OCI-LY7 (cell line): ENCODE measurements around the gene CPNE9. TPM values are rescaled to one million over a fixed set of nuclear protein-coding genes. Genes with fewer than 3 reads are reported as not detected.

ENCODE experiments used
- BruUV-seq: library from RNA; stranded (reverse); fragments of 400-500 nt; replicated peaks from 2 replicates; lab custom pipeline; 2021; lab: Mats Ljungman, UMichigan
- CTCF ChIA-PET: fragments of 300-600 bp; sonication (Branson Sonifier 250); formaldehyde crosslinking; loops from one replicate; lab custom pipeline; 2022; ENCODE audit warnings: antibody characterized with exemption; ENCODE audit not compliant: unreplicated experiment; lab: Charles Lee
- POLR2A ChIA-PET: fragments of 300-600 bp; sonication (Branson Sonifier 250); formaldehyde crosslinking; loops from one replicate; lab custom pipeline; 2022; ENCODE audit warnings: antibody characterized with exemption; lab: Charles Lee
- DNase-seq: peaks from one replicate; pipeline ENCODE4 v3.0.0-alpha.2; 2015; ENCODE audit warnings: low spot score
- H2AFZ ChIP-seq: fragments of 200-600 bp; sonication (generic), shearing (Covaris generic); 2 replicates; pipeline ENCODE4 v1.6.1; 2014; ENCODE audit warnings: mild to moderate bottlenecking, antibody characterized with exemption, low read length, moderate library complexity
- H3K27ac ChIP-seq: fragments of 200-600 bp; sonication (generic); 2 replicates; pipeline ENCODE4 v1.5.1; 2014; ENCODE audit warnings: mixed run types, low read depth, mild to moderate bottlenecking, moderate library complexity, low read length, inconsistent platforms; ENCODE audit not compliant: poor library complexity, severe bottlenecking
- H3K36me3 ChIP-seq: fragments of 200-600 bp; sonication (generic); 2 replicates; pipeline ENCODE4 v1.6.1; 2014; ENCODE audit warnings: mild to moderate bottlenecking, antibody characterized with exemption, low read length, moderate library complexity, mixed read lengths; ENCODE audit not compliant: insufficient read depth
- H3K4me1 ChIP-seq: fragments of 200-600 bp; sonication (generic); 2 replicates; pipeline ENCODE4 v1.5.1; 2014; ENCODE audit warnings: mild to moderate bottlenecking, low read length; ENCODE audit not compliant: insufficient read depth, poor library complexity, severe bottlenecking
- H3K4me2 ChIP-seq: fragments of 200-600 bp; sonication (generic); 2 replicates; pipeline ENCODE4 v1.6.1; 2014; ENCODE audit warnings: mild to moderate bottlenecking, low read length
- H3K4me3 ChIP-seq: fragments of 200-600 bp; sonication (generic); 2 replicates; pipeline ENCODE4 v1.5.1; 2014; ENCODE audit warnings: mild to moderate bottlenecking, low read depth, low read length; ENCODE audit not compliant: poor library complexity, severe bottlenecking
- H3K79me2 ChIP-seq: fragments of 200-600 bp; sonication (generic); 2 replicates; pipeline ENCODE4 v1.6.1; 2016; ENCODE audit warnings: low read depth, mild to moderate bottlenecking, low read length, moderate library complexity, mixed read lengths; ENCODE audit not compliant: insufficient read depth
- H3K9me2 ChIP-seq: fragments of 200-600 bp; sonication (generic); 2 replicates; pipeline ENCODE4 v1.6.1; 2016; ENCODE audit warnings: mild to moderate bottlenecking, low read length, mixed read lengths; ENCODE audit not compliant: insufficient read depth
- H3K9me3 ChIP-seq: fragments of 200-600 bp; sonication (generic); 2 replicates; pipeline ENCODE4 v1.6.1; 2014; ENCODE audit warnings: mild to moderate bottlenecking, mixed run types, low read length, mixed read lengths
- H4K20me1 ChIP-seq: fragments of 200-600 bp; sonication (generic); 2 replicates; pipeline ENCODE4 v1.6.1; 2014; ENCODE audit warnings: mild to moderate bottlenecking, antibody characterized with exemption, low read length, moderate library complexity, mixed read lengths; ENCODE audit not compliant: insufficient read depth
- CTCF ChIP-seq: fragments of 200-600 bp; sonication (generic); conservative IDR thresholded peaks from 2 replicates; pipeline ENCODE4 v1.5.1; 2014; ENCODE audit warnings: mild to moderate bottlenecking, antibody characterized with exemption, low read length, moderate library complexity, mixed read lengths
- EZH2phosphoT487 ChIP-seq: fragments of 200-600 bp; sonication (generic); IDR thresholded peaks from 2 replicates; pipeline ENCODE4 v1.6.1; 2018; ENCODE audit warnings: low read depth, borderline replicate concordance, mild to moderate bottlenecking, mixed run types, antibody characterized with exemption, low read length, moderate library complexity, mixed read lengths
- intact Hi-C: fragments of 100-400 bp; cut with micrococcal nuclease; formaldehyde crosslinking; loops from one replicate; pipeline ENCODE4 v1.10.0; 2022; ENCODE audit not compliant: unreplicated experiment
- total RNA-seq, 2 experiments: library from RNA; depleted of rRNA in 1 of 2; stranded (reverse); fragments of >200 nt in 1 of 2; shearing (Covaris generic) in 1 of 2; gene quantifications; 2 replicates each; pipeline ENCODE4 v1.2.3, GENCODE V29; 2014 to 2022

Gene CPNE9
- total RNA-seq, 2 experiments from 2014 or later, result not detected

- H3K4me1 ChIP-seq, result peaks cover 3% of the 10 kb centered on the region
- POLR2A ChIA-PET, result interaction anchor here (0.5 kb wide), 1 partner anchor 111 kb away, joined by 3 read pairs; no protein-coding TSS in a partner anchor
- H3K36me3 ChIP-seq, result peaks cover 74% of the 10 kb centered on the region
- no peak overlapping the region for H3K4me3 ChIP-seq
- H3K27ac ChIP-seq, result no peak overlapping the region
- CTCF ChIA-PET, result no interaction called here
- H3K9me3 ChIP-seq, result no peaks in the 10 kb centered on the region
- TF ChIP-seq EZH2phosphoT487 (no peak), CTCF (no peak)
- H3K9me2 ChIP-seq, result no peaks in the 10 kb centered on the region
- no peak overlapping the region for H2AFZ ChIP-seq
- H3K4me2 ChIP-seq, result no peak overlapping the region
- no peaks in the 10 kb centered on the region for H4K20me1 ChIP-seq
- no peaks in the 10 kb centered on the region for H3K79me2 ChIP-seq
- intact Hi-C loops, result no loop called here
- no peak for DNase-seq
- no TSS peak for BruUV-seq
Observed at GRCh38 chr3:9685216-9686049, 18.2 kb upstream of the CPNE9 start.

GRCh38 chr3:9686050-9686550 is 17.5 kb upstream of the CPNE9 start:
- POLR2A ChIA-PET, result no interaction called here
- intact Hi-C loops, result no loop called here
- no peak for TF ChIP-seq CTCF
- TF ChIP-seq EZH2phosphoT487, result no peak
- Histone ChIP-seq H3K27ac (no peak overlapping the region), H3K4me2 (no peak overlapping the region), H3K79me2 (no peaks in the 10 kb centered on the region), H3K9me2 (no peaks in the 10 kb centered on the region), H3K9me3 (no peaks in the 10 kb centered on the region), H3K4me3 (no peak overlapping the region), H4K20me1 (no peaks in the 10 kb centered on the region), H2AFZ (no peak overlapping the region), H3K36me3 (peaks cover 77% of the 10 kb centered on the region), H3K4me1 (peaks cover 10% of the 10 kb centered on the region)
- no TSS peak for BruUV-seq
- CTCF ChIA-PET, result no interaction called here
- no peak for DNase-seq

GRCh38 chr3:9686703-9687102 is 16.9 kb upstream of the CPNE9 start:
- ChIA-PET CTCF (no interaction called here), POLR2A (interaction anchor here (0.7 kb wide), 1 partner anchor 98 kb away, joined by 3 read pairs; no protein-coding TSS in a partner anchor)
- Histone ChIP-seq H4K20me1 (no peaks in the 10 kb centered on the region), H3K4me1 (peaks cover 15% of the 10 kb centered on the region), H3K9me3 (no peaks in the 10 kb centered on the region), H3K9me2 (no peaks in the 10 kb centered on the region), H3K4me2 (no peak overlapping the region), H3K4me3 (no peak overlapping the region), H2AFZ (no peak overlapping the region), H3K79me2 (no peaks in the 10 kb centered on the region), H3K36me3 (peaks cover 74% of the 10 kb centered on the region), H3K27ac (no peak overlapping the region)
- no peak for TF ChIP-seq CTCF
- no peak for TF ChIP-seq EZH2phosphoT487
- DNase-seq, result no peak
- BruUV-seq, result no TSS peak
- intact Hi-C loops, result no loop called here
